ENCODE results near the gene GNG7.
"Not testable (repeated sequence)": the region's sequence is repeated elsewhere in the genome, so short reads cannot be mapped to it uniquely, and the experiment has no call there.

The GNG7 gene

GRCh38 chr19:2676823-2677222 lies 25.7 kb downstream of the GNG7 start:
- DNase-seq (ENCODE audit: low read depth in 2 of 2) = no peak

DNA sequence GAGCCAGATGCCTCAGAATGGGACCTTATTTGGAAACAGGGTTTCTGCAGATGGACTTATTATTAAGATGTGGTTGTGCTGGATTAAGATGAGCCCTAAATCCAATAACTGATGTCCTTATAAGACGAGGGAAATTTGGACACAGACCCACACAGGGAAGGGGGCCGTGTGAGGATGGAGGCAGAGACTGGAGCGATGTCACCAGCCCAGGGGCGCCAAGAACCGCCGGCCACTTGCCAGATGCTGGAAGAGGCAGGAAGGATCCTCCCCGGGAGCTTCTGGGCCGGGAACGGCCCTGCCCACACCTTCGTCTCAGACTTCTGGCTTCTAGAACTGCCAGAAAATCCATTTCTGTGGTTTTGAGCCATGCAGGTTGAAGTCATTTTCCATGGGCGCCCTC lies 26.6 kb downstream of the GNG7 start:
- no peak for DNase-seq (ENCODE audit: low read depth in 2 of 2)

DNA sequence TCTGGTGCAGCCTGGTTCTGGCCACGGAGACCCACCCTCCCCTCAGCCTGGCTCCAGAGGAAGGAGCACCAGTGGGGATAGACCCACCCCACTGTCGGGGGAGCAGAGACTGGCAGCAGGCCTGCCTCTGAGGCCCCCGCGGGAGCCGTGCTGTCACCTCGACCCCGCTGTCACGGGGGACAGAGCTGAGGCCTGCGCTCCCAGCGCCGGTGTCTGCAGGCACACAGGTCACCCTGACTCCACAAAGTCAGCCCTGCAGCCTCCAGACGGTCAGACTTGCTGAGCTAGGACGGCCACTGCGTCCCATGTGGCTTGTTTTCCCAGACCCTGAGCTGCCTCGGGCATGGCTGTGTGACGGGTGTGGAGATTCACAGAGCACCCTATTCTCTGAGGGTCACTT lies 32.3 kb downstream of the GNG7 start:
- DNase-seq (ENCODE audit: low read depth in 2 of 2) = no peak

GRCh38 chr19:2668175-2668763 lies 34.2 kb downstream of the GNG7 start:
- no peak for DNase-seq (ENCODE audit: low read depth in 2 of 2)

DNA sequence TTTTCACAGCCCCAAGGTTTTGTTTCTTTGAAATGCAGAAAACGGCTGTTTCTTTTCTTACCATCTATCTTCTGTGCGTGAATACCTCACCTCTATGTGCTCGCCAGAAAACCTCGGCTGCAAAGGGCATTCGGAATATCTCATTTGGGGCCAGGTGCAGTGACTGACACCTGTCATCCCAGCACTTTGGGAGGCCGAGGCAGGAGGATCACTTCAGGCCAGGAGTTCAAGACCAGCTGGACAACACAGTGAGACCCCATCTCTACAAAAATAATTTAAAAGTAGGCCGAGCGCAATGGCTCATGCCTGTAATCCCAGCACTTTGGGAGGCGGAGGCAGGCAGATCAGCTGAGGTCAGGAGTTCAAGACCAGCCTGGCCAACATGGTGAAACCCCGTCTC lies 35.1 kb downstream of the GNG7 start:
- DNase-seq (ENCODE audit: low read depth in 2 of 2) = not testable (repeated sequence)

GRCh38 chr19:2666344-2666994 lies 36.0 kb downstream of the GNG7 start:
- DNase-seq (ENCODE audit: low read depth in 2 of 2) = no peak

- DNase-seq (ENCODE audit: low read depth in 2 of 2) = no peak
These were observed 37.4 kb downstream of the GNG7 start for GRCh38 chr19:2665103-2665502.

DNA sequence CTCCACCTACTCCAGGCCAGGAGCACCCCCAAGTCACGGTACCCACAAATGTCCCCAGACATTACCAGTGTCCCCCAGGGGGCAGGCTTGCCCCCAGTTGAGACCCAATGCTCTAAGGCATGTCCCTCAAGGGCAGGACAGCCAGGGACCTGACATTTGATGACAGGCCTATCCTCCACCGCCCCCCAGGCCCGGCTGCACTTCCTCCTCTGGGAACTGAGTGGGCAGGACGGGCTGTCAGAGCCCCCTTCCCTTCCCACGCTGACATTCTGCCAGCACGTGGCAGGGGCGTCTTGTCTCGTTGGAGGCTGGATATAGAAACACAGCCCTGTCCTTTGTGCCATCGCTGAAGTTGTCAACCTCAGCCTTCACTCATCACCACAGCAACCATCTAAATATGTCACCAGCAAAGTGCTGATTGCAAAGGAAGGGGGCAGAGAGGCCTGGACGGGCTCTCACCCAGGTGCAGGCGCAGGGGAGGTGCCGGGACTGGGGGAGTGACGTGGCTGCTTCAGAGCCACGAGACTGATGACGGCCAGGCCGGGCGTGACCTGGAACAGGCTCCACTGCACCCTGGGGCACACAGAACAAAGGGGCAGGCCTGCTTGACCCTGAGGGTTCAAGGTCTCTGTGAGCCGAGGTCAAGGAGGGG lies 38.4 kb downstream of the GNG7 start:
- no peak for DNase-seq (ENCODE audit: low read depth in 2 of 2)

GRCh38 chr19:2661615-2662014 lies 40.9 kb downstream of the GNG7 start:
- DNase-seq (ENCODE audit: low read depth in 2 of 2) = no peak

DNA sequence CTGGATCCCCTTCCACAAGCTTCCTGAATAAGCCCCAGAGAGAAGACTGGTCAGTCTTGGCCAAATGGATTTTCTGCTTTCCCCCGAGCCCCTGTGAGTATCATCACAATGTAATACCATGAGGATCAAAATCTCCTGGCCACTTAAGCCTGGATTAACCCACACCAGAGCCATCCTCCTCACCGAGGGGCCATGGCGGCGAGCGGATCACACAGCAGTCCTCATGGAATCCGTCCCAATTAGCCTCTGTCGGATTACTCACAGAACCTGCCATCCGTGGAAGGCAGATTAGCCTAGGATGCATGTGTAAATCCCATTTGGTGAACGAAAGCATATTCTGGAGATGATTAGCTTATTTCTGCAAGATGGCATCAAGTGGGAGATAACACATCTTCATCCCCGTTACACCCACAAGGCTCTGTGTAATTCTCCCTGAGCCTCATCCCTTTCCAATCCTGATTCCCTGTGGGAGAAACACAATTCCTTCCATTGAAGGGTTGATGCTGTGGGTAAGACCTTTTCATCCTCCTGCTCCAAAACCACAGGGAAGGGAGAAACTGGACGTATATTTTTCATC lies 42.5 kb downstream of the GNG7 start:
- no peak for DNase-seq (ENCODE audit: low read depth in 2 of 2)

DNA sequence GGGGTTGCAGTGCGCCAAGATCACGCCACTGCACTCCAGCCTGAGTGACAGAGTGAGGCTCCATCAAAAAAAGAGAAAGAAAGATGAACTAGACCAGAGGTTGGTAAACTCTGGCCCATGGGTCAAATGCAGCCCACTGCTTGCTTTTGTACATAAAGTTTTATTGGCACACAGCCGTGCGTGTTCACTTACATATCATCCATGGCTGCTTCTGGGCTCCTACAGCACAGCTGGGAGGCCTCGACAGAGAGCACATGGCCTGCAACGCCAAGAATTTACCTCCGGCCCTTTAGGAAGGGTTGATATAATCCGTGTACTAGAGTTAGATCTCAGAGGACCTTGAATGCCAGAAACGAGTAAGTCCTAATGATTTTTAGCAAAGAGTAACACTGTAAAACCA lies 46.0 kb downstream of the GNG7 start:
- DNase-seq (ENCODE audit: low read depth in 2 of 2) = no peak

- no peak for DNase-seq (ENCODE audit: low read depth in 2 of 2)
These were observed 48.5 kb downstream of the GNG7 start for GRCh38 chr19:2653710-2654707.

GRCh38 chr19:2653218-2653617 lies 49.3 kb downstream of the GNG7 start:
- DNase-seq (ENCODE audit: low read depth in 2 of 2) = no peak

- no peak for DNase-seq (ENCODE audit: low read depth in 2 of 2)
These were observed 49.9 kb downstream of the GNG7 start for GRCh38 chr19:2652504-2653099.

GRCh38 chr19:2651002-2651733 lies 51.3 kb downstream of the GNG7 start:
- DNase-seq (ENCODE audit: low read depth in 2 of 2) = not testable (repeated sequence)

DNA sequence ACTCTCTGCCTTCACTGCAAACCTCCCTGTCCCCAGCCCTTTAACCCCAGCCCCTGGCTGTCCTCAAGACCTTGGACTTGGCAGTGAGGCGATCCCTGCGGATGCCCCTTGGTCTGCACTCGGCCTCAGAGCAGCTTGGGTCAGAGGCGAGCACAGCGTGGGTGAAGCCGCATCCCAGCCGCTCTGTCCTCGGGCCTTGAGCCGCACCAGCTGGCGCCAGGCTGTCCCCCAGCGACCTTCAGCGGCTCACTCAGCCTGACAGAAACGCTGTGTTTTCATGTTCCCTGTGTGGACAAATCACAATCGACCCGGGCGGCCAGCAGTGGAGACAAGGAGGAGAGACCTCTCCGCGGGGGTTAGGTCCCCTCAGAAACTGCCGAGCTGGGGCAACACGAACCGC lies 52.0 kb downstream of the GNG7 start:
- no peak for DNase-seq (ENCODE audit: low read depth in 2 of 2)

GRCh38 chr19:2648528-2648937 lies 54.0 kb downstream of the GNG7 start:
- peak; percentile 37 to 39 for DNase-seq (ENCODE audit: low read depth in 2 of 2)

DNA sequence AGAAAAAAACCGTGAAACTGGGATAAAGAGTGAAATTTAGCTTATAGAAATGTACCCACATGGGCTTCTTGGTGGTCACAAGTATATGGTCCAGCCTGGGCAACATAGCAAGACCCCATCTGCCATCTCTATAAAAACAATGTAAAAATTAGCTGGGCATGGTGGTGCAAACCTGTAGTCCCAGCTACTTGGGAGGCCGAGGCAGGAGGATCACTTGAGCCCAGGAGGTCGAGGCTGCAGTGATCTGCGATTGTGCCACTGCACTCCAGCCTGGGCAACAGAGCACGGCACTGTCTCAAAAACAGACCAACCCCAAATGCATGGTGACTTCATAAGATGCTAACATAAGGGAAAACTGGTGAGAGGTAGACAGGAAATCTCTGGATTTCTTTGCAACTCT lies 54.4 kb downstream of the GNG7 start:
- DNase-seq (ENCODE audit: low read depth in 2 of 2) = no peak

- no peak for DNase-seq (ENCODE audit: low read depth in 2 of 2)
These were observed 55.5 kb downstream of the GNG7 start for GRCh38 chr19:2646866-2647535.

DNA sequence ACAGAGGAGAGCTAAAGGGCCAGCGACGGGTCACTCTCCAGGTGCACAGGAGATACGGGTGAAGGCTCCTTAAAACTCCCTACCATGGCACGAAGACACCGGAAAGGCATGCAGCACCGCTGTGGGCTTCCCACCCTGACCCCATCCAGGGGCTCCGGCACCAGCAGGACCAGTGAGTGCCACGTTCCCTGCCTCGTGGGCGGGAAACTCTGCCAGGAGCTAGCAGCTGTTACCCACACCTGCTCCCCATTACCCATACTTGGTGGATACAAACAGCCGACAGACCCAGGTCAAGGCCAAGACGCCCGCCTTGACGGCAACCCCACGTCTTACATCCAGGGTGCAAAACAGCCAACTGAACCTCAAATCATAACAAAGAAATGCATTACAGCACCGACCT lies 56.7 kb downstream of the GNG7 start:
- no peak for DNase-seq (ENCODE audit: low read depth in 2 of 2)

Measured in stimulated activated CD8-positive, alpha-beta memory T cell treated with anti-CD3 and anti-CD28 coated beads, Interleukin-15, amount 100 ng/mL, for 4 hours (primary cell).